K562 (cell line): ENCODE results near the gene CCDC69.

Experiments used
- CBFB ChIP-seq: sonication (generic); formaldehyde crosslinking; IDR thresholded peaks from 2 replicates; pipeline ENCODE4 v1.4.0; 2020; ENCODE audit warnings: mild to moderate bottlenecking, missing genetic modification reagents
- CCAR2 ChIP-seq: fragments of 200-400 bp; formaldehyde crosslinking; IDR thresholded peaks from 2 replicates; pipeline ENCODE4 v1.6.1; 2017; ENCODE audit warnings: mild to moderate bottlenecking, low read depth, low read length
- CUX1 ChIP-seq: fragments of 200-800 bp; sonication (Bioruptor generic); IDR thresholded peaks from 2 replicates; pipeline ENCODE4 v1.6.1; 2016; ENCODE audit warnings: missing genetic modification characterization, missing compliant biosample characterization
- EP400 ChIP-seq: fragments of 450-650 bp; IDR thresholded peaks from 2 replicates; pipeline ENCODE4 v1.6.1; 2017; ENCODE audit warnings: antibody characterized with exemption, mild to moderate bottlenecking, moderate library complexity
- ETS2 ChIP-seq: IDR thresholded peaks from 2 replicates; pipeline ENCODE4 v1.6.1; 2016; ENCODE audit warnings: borderline replicate concordance, missing genetic modification characterization, mild to moderate bottlenecking, moderate library complexity, missing compliant biosample characterization; ENCODE audit not compliant: poor library complexity, severe bottlenecking
- MEF2A ChIP-seq: IDR thresholded peaks from 2 replicates; pipeline ENCODE4 v1.6.1; 2011; ENCODE audit warnings: low read depth, mild to moderate bottlenecking, low read length, moderate library complexity; ENCODE audit not compliant: control insufficient read depth
- RAD21 ChIP-seq, 2 experiments: fragments of 250-450 bp in 1 of 2; fragments of 450-650 bp in 1 of 2; sonication (Bioruptor Pico) in 1 of 2; formaldehyde crosslinking in 1 of 2; IDR thresholded peaks in 1 of 2; conservative IDR thresholded peaks in 1 of 2; 2 replicates each; pipeline versions ENCODE4 v1.4.0 to v1.8.0; 2020 to 2022; ENCODE audit warnings: mild to moderate bottlenecking in 2 of 2, moderate library complexity in 1 of 2
- RBM34 ChIP-seq: fragments of 200-400 bp; formaldehyde crosslinking; IDR thresholded peaks from 2 replicates; pipeline ENCODE4 v1.6.1; 2018; ENCODE audit warnings: low read length, borderline replicate concordance; ENCODE audit not compliant: insufficient read depth
- SNRNP70 ChIP-seq: fragments of 200-400 bp; formaldehyde crosslinking; optimal IDR thresholded peaks from 2 replicates; pipeline ENCODE3; 2017; ENCODE audit warnings: low read depth, low read length
- STAT5B ChIP-seq: fragments of 250-450 bp; sonication (Bioruptor Pico); IDR thresholded peaks from 2 replicates; pipeline ENCODE4 v1.8.0; 2021; ENCODE audit warnings: mild to moderate bottlenecking, inconsistent platforms
- ZBTB8A ChIP-seq: fragments of 450-650 bp; IDR thresholded peaks from 2 replicates; pipeline ENCODE4 v1.6.1; 2018; ENCODE audit warnings: mild to moderate bottlenecking, moderate library complexity; ENCODE audit not compliant: partially characterized antibody

GRCh38 chr5:151243564-151243963 is 19.7 kb upstream of the CCDC69 start:
- no peak for TF ChIP-seq CUX1 (CRISPR knock-in tag)
- TF ChIP-seq STAT5B (CRISPR knock-in tag): no peak
- no peak for TF ChIP-seq ZBTB8A
- TF ChIP-seq MEF2A: no peak
- TF ChIP-seq EP400: no peak
- TF ChIP-seq CCAR2: no peak
- no peak for TF ChIP-seq RBM34
- no peak for TF ChIP-seq RAD21 (CRISPR knock-in tag; conservative IDR thresholded peaks at IDR 0.05 in 1 of 2, IDR thresholded peaks at IDR 0.05 in 1 of 2)
- no peak for TF ChIP-seq CBFB (CRISPR knock-in tag)
- TF ChIP-seq ETS2 (tag): no peak
- TF ChIP-seq SNRNP70: no peak
